Smooth muscle cell of the coronary artery (primary cell): ENCODE data around the gene BORA. TPM values are rescaled to one million over a fixed set of nuclear protein-coding genes. Genes with fewer than 3 reads are reported as not detected.

Source experiments
- total RNA-seq: library from RNA; depleted of rRNA; stranded (reverse); fragments of >200 nt; gene quantifications from 2 replicates; pipeline ENCODE4 v1.2.3, GENCODE V29; 2014; ENCODE audit warnings: low replicate concordance

BORA gene
- 1.3 and 2.9 TPM in 2 replicates for total RNA-seq

DNA sequence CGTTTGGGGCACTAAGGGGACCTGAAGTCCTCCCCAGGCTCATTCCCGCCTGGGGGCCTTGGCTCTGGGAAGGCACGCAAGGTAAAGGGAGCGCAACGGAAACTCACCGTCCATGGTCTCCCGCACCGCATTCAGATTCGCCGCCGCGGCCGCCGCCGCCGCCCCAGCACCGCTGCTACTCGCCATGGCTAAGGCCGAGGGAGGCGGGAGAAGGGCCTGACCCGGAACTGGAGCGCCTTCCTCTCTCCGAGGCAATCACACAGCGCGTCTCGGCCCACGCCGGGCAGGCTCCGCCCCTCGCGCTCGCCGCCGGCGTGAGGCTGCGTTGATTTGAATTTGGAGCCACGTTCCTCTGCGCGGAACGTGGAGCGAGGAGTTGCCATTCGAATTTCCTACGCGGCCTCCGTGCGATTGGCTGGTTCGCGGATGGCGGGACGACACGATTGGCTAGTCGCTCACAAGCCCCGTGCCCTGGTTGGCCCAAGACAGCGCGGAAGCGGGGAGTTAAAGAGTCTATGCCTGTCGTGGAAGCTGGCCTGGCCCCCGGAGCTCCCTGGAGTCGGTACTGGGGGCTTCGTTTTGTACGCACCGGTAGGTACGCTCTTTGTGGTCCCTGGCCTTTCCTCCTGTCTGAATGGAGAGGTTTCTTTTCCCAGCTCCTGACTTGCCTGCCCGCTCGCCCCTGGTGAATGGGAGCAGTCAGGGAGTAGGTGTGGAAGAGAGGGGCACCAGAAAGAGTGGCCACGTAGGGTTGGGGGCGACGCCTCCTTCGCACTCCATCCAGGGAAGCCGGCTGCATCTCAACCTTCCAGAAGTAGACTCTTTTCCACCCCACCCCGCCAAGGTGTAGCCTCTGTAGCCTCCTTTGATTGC is at the start of gene BORA, which contains the start of gene MZT1:
BORA (plus strand) TSS at position 507 of the 873 bp plus-strand sequence. CDS start 1,018 bp downstream, outside the sequence.
MZT1 (minus strand) TSS at position 213 of the 873 bp plus-strand sequence; CDS start at position 186, 27 bp downstream.

DNA sequence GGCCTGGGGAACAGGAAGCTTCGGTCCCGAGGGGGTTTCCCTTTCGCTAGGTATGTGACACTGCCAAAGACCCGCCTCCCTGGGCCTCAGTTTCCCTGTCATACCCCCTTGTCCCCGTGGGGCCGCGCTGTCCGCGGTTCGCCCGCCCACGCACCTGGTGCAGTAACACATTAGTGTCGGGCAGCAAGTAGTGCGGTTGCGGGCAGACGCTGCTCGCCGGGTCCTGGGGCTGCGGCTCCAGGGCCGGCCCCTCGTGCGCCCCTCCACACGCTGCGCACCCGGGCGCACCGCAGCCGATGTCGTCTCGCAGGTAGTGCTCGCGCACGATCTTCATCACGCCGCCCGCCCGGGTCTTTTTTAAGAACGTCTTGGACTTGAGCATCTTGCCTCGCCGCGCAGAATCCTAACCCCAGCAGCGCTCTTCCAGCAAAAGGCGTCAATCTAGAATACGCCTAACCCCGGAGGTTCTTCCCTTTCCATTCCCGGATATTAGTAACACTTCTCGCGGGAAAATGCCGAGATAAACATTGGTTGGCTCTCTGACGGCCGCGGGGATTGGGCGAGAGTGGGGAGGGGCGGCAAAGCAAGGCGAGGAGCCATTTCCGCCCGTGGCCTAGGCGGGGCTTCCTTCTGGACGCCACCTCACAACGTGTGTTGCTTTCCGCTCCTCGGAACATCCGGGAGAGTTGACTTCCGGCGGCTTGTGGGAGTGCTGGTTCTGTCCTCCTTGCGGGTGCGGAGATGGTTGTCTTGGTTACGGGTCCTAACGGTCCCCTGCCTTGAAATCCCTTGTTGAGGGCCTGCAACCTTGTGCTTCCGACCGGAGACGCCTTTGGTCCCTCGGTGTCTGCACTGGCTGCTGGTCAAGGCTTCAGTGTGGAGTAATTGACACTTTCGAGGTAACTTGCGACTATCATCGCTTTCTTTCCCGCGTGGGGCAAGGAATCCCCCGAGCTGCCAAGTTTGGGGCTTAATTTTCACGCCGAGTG is 54.0 kb downstream of the BORA start, which contains the start of the genes DIS3 and PIBF1:
DIS3 (minus strand) TSS at position 450 of the 989 bp plus-strand sequence; CDS start at position 382, 68 bp downstream.
PIBF1 (plus strand) TSS at position 683 of the 989 bp plus-strand sequence. CDS start 1,337 bp downstream, outside the sequence.

Other genes with a start within 250 kb of the BORA start
- gene MZT1, start 294 bp upstream of the BORA start, total RNA-seq: 2.6 and 10.4 TPM in 2 replicates
- gene DIS3, start 54.0 kb downstream of the BORA start, total RNA-seq: 14.0 and 39.5 TPM in 2 replicates
- gene PIBF1, start 54.2 kb downstream of the BORA start, total RNA-seq: 8.4 and 23.4 TPM in 2 replicates